ENCODE data around the gene ATXN2.

GRCh38 chr12:111458546-111459172, 140.5 kb downstream of the ATXN2 start:
- no peak for TF ChIP-seq CTCF (IDR thresholded peaks at IDR 0.05)
- no peak for TF ChIP-seq ZFX (IDR thresholded peaks at IDR 0.05; ENCODE audit: borderline replicate concordance)
